HG02981 (cell line): ENCODE data around the gene KRT82.

Experiments used
- ATAC-seq: cut with Tn5 transposase; IDR thresholded peaks from one replicate; pipeline ENCODE4 v1.9.1; 2021; ENCODE audit warnings: mild to moderate bottlenecking, moderate library complexity; ENCODE audit not compliant: unreplicated experiment

The KRT82 gene

GRCh38 chr12:52389313-52390207 is 16.6 kb downstream of the KRT82 start:
- no peak for ATAC-seq

DNA sequence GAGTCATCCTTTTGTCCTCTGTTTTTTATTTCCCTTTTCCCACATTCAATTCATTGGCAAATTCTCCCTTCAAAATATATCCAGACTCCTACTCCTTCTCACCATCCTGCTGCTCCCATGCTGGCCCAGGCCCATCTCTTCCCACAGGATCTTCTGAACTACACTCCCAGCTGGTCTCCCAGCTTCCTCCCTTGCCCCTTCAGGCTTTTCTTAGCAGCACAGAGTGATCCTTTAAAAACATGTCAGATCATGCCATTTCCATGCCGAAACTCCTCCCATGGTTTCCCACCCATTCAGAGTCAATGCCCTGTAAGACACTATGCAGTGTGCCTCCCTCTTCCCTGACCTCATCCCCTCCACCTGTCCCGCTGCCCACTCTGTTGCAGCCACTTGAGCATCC is 18.3 kb downstream of the KRT82 start:
- ATAC-seq: no peak

DNA sequence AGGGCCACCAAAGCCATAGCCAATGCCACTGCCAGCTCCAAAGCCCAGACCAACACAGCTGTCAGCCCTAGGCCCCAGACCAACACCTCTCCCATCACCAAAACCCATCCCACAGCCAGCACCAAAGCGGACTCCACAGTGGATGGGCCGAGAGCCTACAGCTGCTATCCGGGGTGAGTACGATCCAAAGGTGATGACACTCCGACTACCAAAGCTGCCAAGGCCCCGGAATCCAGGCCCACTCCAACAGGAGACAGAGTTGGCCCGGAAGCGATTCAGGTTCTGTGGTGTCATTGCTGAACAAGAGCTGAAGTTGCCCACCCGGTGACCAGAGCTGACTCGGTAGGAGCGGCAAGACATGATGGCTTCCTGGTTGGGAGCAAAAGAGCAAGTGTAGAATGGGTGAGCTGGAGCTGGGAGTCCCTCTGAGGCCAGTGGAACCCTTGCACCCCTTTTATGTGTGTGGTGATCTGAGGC is 20.9 kb downstream of the KRT82 start, which contains the start of gene KRT84:
KRT84 (minus strand) TSS at position 427 of the 477 bp plus-strand sequence; CDS start at position 360, 67 bp downstream.
- ATAC-seq: no peak

DNA sequence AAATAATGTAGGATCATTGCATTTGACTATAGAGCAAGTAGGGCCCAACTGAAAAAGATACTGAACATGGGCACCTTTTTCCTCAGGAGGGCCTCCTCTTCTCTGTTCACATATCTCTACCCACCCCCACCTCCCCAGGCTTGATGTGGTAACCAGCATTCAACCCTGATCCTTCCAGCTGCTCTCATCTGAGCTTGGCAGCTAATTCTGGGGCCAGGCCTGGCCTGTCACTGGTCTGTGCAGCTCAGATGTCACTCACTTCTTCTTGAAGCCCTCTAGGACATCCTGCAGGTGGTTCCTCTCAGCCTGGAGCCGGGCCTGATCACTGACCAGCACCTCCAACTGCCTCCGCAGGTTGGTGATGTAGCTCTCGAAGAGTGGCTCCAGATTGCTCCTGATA is 22.8 kb downstream of the KRT82 start:
- ATAC-seq: no peak

GRCh38 chr12:52382854-52383253 is 23.3 kb downstream of the KRT82 start:
- ATAC-seq: no peak

DNA sequence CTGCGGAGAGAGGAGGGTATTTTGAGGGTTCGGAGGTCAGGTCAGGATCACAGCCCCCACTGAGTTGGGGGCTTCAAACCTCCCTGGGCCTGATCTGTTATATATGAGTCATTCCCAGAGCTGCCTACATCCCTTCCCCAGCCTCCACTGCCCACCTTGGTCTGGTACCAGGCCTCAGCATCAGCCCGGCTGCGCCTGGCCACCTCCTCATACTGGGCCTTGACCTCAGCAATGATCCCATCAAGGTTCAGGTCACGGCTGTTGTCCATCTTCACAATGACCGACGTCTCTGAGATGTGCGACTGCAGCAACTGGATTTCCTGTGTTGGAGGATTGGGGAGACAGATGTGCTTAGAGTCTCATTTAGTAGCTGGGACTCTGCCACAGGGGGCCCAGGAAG is 24.9 kb downstream of the KRT82 start:
- no peak for ATAC-seq

GRCh38 chr12:52380271-52380694 is 25.9 kb downstream of the KRT82 start:
- ATAC-seq: no peak

GRCh38 chr12:52379536-52379935 is 26.6 kb downstream of the KRT82 start:
- no peak for ATAC-seq

GRCh38 chr12:52378091-52378490 is 28.0 kb downstream of the KRT82 start:
- ATAC-seq: no peak

- no peak for ATAC-seq
Measured at GRCh38 chr12:52377266-52377665, 28.9 kb downstream of the KRT82 start.

DNA sequence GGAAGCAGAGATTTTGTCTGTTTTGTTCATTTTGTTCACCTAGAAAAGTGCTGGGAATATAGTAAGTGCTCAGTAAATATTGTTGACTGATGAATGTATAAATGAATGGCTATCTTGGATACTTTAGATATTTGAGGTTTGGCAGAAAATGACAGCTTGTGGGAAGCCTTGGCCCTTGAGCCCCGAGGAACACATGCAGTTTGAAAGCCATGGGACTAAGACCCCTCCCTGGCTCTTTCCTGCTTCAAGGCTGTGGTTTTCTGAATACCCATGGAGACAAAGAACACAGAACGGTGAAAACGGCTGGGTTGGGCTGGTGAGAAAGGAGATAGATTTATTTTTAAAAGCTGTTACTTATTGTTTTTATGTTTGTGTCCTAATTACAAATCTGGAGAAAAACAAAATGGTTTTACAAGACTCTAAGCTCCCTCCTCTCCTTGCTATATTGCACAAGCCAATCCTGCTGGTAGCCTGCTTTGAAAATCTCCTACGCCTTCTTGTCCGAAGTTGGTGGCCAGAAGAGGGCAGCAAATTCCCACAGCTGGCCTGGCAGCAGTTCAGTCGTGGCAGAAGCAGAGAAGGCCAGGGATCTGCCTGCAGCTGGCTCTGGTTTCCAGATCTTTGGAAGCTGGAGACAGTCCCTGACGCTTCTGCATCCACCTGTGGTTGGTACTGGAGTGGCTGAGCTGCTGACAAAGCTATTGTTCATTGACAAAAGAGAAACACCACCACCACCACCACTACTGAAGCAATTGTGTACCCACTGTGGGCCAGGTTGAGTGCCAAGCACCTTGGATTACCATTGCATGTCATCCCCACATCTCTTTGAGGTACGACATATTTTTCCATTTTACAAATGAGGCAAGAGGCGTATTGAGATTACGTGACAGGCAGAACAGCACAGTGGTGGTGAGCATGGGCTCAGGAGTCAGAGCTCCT is 33.6 kb downstream of the KRT82 start:
- no peak for ATAC-seq

GRCh38 chr12:52371716-52372115 is 34.4 kb downstream of the KRT82 start:
- ATAC-seq: no peak

DNA sequence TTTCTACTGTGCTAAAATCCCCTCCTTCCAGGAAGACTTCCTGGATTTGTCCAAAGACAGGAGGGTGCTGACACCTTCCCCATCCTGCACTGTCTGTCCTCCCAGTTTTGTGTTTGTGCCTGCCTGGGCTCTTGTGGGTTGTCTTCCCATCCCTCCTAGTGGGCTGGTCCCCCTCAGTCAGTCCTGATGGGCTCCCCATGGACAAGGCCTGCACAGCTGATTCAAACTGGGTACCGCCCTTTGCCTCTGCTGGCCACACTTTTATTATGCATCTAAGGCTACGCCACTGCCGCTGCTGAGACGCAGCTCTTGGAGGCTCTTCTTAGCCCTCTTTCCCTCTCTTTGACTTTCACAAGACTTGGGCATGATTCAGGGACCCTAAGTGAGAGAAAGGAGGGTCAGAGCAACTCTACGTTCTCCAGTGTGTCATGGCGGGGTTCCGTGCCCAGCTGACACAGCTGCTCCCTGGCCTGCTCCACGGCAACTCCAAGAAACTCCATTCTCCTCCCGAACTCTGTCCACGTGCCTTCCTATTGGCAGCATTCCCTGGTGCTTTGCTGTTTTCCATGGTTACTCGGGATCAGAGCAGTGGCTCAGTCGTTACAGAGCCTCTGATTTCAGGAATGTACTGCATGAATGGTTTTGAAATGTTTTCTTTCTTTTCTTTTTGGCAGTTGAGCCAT is 35.1 kb downstream of the KRT82 start:
- no peak for ATAC-seq

- no peak for ATAC-seq
Measured at GRCh38 chr12:52369809-52370208, 36.3 kb downstream of the KRT82 start.

GRCh38 chr12:52369211-52369610 is 36.9 kb downstream of the KRT82 start:
- ATAC-seq: no peak

DNA sequence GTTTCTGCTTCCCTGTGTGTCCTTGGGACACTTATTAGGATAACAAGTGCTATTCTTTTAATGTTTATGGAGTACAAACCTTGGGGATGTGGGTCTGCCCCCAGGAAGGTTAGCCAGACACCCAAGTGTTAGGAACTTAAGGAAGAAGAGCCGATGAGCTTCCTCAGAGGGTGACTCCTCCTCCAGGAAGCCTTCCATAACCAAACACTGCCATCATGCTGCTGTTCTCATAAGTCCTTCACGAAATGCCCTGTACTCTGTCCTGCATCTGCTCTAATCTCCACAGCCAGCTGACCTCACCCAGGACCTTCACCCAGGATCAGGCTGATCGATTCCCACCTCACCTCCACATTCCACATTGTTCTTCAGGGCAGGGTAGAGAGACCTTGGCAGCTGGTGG is 37.6 kb downstream of the KRT82 start:
- no peak for ATAC-seq

- ATAC-seq: no peak
Measured at GRCh38 chr12:52367876-52368275, 38.3 kb downstream of the KRT82 start.

DNA sequence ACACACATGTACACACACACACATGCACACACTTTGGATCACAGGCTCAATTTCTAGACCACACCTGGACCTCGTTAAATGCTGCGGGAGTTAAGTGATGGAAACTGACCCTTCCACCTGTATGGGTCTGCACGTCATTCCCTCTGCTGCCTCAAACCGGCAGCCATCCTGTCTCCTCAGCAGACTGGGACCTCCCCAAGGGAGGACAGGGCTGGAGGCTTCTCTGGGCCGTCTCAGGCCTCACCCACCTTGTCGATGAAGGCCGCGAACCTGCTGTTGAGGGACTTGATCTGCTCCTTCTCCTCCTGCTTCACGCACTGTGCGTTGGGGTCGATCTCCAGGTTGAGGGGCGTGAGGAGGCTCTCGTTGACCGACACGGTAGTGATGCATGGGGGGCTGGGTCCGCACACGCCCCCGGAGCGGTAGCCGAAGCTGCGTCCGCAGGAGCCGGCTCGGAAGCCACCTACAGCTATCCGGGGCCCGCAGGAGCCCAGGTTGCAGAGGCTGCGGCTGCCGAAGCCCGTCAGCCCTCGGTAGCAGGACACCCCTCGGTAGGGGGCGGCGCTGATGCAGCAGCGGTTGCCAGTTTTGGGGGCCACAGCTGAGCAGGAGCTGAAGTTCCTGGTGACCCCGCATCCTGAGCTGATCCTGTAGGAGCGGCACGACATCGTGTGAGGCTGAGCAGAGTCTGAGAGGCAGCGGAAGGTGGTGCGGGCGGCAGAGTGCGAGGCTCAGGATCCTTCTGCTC is 39.2 kb downstream of the KRT82 start, which contains the start of gene KRT85:
KRT85 (minus strand) TSS at position 744 of the 748 bp plus-strand sequence; CDS start at position 668, 76 bp downstream.
- ATAC-seq: no peak

DNA sequence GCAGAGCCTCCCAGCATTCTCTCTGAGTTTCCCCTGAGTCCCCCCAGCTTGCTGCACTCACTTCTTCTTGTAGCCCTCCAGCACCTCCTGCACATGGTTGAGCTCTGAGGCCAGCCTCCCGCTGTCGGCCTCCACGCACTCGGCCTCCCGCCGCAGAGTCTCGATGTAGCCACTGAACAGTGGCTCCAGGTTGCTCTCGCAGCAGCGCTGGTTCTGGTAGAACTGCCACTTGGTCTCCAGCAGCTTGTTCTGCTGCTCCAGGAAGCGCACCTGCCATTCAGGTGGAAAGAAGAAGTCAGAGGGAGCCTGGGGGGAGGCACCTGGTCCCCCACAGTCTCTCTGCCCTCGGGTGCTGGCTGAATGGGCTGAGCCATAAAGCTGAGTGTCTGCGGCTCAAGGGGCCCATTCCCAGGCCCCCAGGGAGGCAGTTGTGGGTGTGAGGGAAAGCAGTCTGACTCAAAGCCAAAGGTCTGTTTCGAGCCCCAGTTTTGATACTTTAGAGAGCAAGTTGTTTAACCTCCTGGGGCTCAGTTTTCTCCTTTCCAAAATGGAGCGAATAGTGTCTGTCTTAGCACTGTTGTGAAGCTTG is 41.1 kb downstream of the KRT82 start:
- ATAC-seq: no peak

DNA sequence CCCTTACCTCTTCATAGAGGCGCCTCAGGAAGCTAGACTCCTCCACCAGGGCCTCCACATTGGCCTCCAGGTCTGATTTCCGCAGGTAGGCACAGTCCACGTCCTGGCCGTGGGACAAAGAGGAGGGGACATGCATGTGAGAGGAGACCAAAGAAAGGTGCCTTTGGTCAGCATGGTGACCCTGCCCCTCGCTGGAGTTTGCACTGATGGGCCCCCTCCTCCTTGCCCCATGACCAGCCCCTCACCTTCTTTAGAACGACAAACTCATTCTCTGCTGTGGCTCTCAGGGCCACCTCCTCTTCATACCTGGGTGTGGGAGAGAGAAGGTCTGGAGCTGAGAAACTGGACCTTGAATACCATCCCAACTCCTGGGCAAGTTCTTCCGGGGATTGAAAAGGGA is 42.1 kb downstream of the KRT82 start:
- ATAC-seq: no peak
